GM18499 (cell line): ENCODE data around the gene CAPN12.

Source experiments
- ATAC-seq: cut with Tn5 transposase; IDR thresholded peaks from one replicate; pipeline ENCODE4 v1.9.1; 2021; ENCODE audit warnings: moderate number of reproducible peaks; ENCODE audit not compliant: insufficient read depth, unreplicated experiment

CAPN12 gene

DNA sequence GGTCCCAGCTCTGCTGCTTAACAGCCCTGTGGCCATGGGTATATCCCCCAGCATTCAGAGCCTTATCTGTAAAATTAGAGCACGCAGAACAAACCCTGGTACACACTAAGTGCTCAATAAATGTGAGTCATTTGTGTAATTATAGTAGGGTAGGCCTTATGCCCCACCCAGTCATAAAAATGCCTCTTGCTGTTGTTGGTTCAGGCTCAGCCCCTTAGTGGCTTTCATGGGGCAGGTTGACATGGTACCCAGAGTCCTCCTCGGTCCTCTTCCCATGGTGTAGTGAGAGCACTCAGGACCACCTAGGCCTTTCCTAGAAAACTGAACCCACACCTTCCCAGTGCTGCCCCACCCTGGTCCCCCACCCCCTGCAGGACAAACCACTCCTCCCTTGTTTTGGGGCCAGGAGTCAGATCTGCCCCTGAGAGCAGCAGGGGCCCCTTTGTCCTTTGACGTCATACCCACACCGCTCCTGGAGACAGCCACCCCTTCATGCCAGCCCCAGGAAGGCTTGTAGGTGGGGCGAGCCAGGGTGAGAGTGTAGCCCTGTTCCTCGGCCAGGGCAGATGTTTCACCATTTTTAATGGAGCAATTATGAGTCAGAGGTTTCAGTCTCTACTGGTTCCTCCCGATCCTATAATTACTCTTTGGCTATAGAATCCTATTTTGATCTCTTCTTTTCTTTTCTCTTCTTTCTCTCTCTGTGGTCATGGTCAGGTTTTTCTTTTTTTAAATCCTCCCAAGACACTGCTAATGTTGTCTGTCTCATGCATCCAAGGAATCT is 60.0 kb downstream of the CAPN12 start:
- ATAC-seq, result no peak

DNA sequence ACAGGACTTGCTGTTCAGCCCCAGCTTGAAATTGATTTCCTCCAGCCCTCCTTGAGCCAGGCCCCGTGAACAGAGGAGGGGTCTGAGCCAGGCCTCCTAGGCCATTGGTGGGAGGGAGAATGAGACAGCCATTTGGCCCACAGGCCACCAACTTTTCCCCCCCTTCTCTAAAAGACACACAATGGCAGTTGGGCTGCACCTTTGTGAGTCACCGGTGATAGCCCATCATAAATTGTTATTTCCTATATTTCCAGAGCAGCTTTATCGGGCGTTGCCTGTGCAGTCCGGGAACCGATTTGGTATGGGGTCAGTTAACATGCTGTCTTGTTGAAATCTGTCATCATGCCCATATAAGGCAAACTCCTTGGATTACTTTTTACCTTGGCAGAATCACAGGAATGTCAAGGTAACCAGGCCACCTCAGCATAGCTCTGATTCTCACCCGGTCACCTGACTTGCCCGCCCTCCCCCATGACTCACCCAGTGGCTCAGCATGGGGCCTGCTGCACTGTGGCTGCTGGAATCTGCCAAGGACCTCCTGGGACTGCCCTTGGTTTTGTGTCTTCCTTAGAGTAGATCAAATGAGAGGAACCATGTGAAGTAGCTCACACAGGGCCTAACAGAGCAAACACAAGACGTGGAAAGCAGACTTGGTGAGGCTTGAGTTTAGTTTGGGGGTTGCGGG is 60.7 kb downstream of the CAPN12 start:
- ATAC-seq, result no peak

DNA sequence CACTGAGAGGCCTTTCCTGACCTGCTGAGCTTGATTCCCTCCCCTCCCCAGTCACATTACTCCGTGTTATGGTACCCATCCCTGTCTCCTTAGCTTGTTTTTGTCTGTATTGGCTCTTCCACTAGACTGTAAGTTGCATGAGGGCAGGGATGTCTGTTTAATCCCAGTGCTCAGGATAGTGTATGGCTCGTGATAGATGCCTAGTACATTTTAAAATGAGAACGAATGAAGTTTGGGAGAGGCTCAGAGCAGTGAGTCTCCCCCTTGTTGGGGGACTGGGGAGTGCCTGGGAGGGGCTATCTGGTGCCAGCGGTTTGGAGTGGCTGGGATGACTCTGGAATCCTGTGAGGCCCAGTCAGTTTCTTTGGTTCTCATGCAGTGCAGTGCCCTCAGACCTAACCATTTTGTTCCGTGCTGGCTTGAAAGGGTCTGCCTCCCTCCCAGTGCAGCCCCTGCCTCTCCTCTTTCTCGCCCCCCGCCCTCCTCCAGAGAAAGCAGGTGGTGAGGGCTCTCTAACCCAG is 61.3 kb downstream of the CAPN12 start:
- no peak for ATAC-seq

DNA sequence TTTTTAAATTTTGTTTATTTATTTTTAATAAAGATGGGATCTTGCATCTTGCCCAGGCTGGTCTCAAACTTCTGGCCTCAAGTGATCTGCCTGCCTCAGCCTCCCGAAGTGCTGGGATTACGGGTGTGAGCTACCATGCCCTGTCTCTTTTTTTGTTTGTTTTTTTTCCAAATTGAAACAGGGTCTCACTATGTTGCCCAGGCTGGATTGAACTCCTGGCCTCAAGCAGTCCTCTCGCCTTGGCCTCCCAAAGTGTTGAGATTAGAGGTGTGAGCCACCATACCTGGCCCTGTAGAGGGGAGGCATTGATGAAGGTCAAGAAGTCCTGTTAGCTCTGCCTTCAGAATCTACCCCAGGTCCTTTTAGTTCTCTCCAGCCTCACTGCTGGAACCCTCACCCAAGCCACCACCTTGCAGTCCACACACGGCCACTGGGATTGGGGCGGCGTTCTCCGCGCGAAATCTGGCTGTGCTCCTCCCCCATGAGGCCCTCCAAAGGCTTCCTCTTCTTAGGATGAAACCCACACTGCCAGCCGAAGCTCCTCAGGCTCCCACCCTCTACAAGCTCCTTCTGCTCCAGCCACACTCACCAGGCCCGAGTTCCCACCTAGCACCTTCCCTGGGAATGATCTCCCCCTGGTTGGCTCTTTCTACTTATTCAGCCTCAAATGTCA is 61.9 kb downstream of the CAPN12 start:
- ATAC-seq, result no peak
